MM.1S (cell line): Measurements from ENCODE around the gene ST13.

Source experiments
- DNase-seq: peaks from one replicate; pipeline ENCODE4 v3.0.0-alpha.2; 2015
- H2AFZ ChIP-seq: fragments of 300-600 bp; sonication (generic); 2 replicates; pipeline ENCODE4 v1.6.0; 2016; ENCODE audit warnings: antibody characterized with exemption, low read length
- H3F3A ChIP-seq: fragments of 300-600 bp; sonication (generic); 2 replicates; pipeline ENCODE4 v1.6.1; 2016; ENCODE audit warnings: mild to moderate bottlenecking, antibody characterized with exemption, low read length, moderate library complexity, mixed read lengths; ENCODE audit not compliant: insufficient read depth
- H3K27ac ChIP-seq: fragments of 300-600 bp; sonication (generic); 2 replicates; pipeline ENCODE4 v1.5.1; 2016; ENCODE audit warnings: mild to moderate bottlenecking, low read length
- H3K27me3 ChIP-seq: fragments of 300-600 bp; sonication (generic); replicated peaks from 2 replicates; pipeline ENCODE4 v1.6.0; 2016; ENCODE audit warnings: low read length; ENCODE audit not compliant: insufficient read depth
- H3K36me3 ChIP-seq: fragments of 300-600 bp; sonication (generic); replicated peaks from 2 replicates; pipeline ENCODE4 v1.6.1; 2016; ENCODE audit warnings: mild to moderate bottlenecking, low read length, mixed read lengths; ENCODE audit not compliant: insufficient read depth
- H3K4me1 ChIP-seq: fragments of 300-600 bp; sonication (generic); 2 replicates; pipeline ENCODE4 v1.6.1; 2016; ENCODE audit warnings: low read length, mixed read lengths
- H3K4me2 ChIP-seq: fragments of 300-600 bp; sonication (generic); 2 replicates; pipeline ENCODE4 v1.6.0; 2016; ENCODE audit warnings: low read depth, low read length
- H3K4me3 ChIP-seq: fragments of 300-600 bp; sonication (generic); 2 replicates; pipeline ENCODE4 v1.5.1; 2016; ENCODE audit warnings: low read length, mixed read lengths
- H3K79me2 ChIP-seq: fragments of 300-600 bp; sonication (generic); 2 replicates; pipeline ENCODE4 v1.6.1; 2016; ENCODE audit warnings: mixed run types, low read length, mixed read lengths
- H3K9ac ChIP-seq: fragments of 300-600 bp; sonication (generic); 2 replicates; pipeline ENCODE4 v1.6.1; 2016; ENCODE audit warnings: low read length, mixed read lengths
- H3K9me2 ChIP-seq: fragments of 300-600 bp; sonication (generic); replicated peaks from 2 replicates; pipeline ENCODE4 v1.6.1; 2016; ENCODE audit warnings: mild to moderate bottlenecking, low read length, mixed read lengths; ENCODE audit not compliant: insufficient read depth
- H3K9me3 ChIP-seq: fragments of 300-600 bp; sonication (generic); replicated peaks from 2 replicates; pipeline ENCODE4 v1.6.1; 2016; ENCODE audit warnings: mild to moderate bottlenecking, low read length, mixed read lengths; ENCODE audit not compliant: insufficient read depth
- H4K20me1 ChIP-seq: fragments of 300-600 bp; sonication (generic); 2 replicates; pipeline ENCODE4 v1.6.1; 2016; ENCODE audit warnings: mild to moderate bottlenecking, low read length, moderate library complexity, mixed read lengths; ENCODE audit not compliant: insufficient read depth
- EZH2 ChIP-seq: fragments of 300-600 bp; sonication (generic); optimal IDR thresholded peaks from 2 replicates; pipeline ENCODE3; 2017; ENCODE audit warnings: low read depth, mild to moderate bottlenecking, antibody characterized with exemption, low read length, mixed read lengths
- EZH2phosphoT487 ChIP-seq: fragments of 300-600 bp; sonication (generic); IDR thresholded peaks from 2 replicates; pipeline ENCODE4 v1.6.1; 2018; ENCODE audit warnings: antibody characterized with exemption, low read length
- TF ChIP-seq, protein P1 (sequence below): fragments of 300-600 bp; sonication (generic); IDR thresholded peaks from 2 replicates; pipeline ENCODE4 v1.5.1; 2016; ENCODE audit warnings: antibody characterized with exemption, low read length, mixed read lengths

ST13 gene

DNA sequence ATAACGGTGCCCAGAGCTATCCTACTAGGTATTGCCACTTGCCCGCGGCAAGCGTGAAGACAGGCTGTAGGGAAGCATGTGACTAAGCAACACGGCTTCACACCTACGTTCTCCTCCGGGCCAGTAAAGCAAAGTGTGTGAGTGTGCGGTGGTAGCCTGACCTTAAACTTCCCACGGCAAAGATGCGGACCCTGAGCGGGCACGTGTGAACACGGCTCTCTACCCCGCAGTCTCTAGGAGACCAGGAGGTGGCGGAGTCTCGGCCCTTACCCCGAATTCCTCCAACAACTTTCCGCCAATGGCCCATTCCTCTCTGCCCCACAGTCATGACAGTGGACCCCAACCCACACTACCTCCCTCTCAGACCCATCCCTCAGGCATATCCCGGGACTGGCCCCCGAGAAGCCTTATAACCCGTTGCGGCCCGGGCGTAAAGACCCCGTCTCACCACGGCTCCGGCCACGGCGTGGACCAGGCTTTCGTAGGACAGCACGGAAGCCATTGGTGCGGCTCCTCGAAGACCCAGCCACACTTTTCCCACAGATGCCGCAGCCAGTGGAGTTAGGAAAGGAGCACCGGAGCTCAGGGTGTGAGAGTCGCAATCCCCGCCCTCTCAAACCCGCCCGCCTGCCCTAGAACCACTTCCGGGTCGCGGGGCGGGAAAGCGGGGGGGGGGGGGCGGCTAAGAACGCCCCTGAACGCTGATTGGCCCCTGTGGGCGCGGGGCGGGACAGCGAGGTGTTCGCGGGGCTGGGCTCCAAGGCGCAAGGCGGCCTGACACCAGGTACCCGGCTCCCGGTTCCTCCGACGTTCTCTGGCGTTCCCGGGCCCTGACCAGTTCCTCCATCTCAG, 37.5 kb downstream of the ST13 start, which contains the start of gene SLC25A17:
SLC25A17 (minus strand) TSS at position 600 of the 852 bp plus-strand sequence; CDS start at position 502, 98 bp downstream.
- Histone ChIP-seq H2AFZ (peak within 1 kb of the TSS; percentile 94), H3K27me3 (no peaks in the 10 kb centered on the region), H3F3A (peaks cover 27% of the 10 kb centered on the region), H3K27ac (peak within 1 kb of the TSS; percentile 66), H3K4me3 (peak within 1 kb of the TSS; percentile 98), H4K20me1 (no peaks in the 10 kb centered on the region), H3K36me3 (no peaks in the 10 kb centered on the region), H3K4me2 (peak within 1 kb of the TSS; percentile 93), H3K9me3 (no peaks in the 10 kb centered on the region), H3K9ac (peak within 1 kb of the TSS; percentile 71), H3K79me2 (peaks cover 46% of the 10 kb centered on the region), H3K4me1 (peaks cover 17% of the 10 kb centered on the region), H3K9me2 (no peaks in the 10 kb centered on the region)
- TF ChIP-seq, protein P1, sequence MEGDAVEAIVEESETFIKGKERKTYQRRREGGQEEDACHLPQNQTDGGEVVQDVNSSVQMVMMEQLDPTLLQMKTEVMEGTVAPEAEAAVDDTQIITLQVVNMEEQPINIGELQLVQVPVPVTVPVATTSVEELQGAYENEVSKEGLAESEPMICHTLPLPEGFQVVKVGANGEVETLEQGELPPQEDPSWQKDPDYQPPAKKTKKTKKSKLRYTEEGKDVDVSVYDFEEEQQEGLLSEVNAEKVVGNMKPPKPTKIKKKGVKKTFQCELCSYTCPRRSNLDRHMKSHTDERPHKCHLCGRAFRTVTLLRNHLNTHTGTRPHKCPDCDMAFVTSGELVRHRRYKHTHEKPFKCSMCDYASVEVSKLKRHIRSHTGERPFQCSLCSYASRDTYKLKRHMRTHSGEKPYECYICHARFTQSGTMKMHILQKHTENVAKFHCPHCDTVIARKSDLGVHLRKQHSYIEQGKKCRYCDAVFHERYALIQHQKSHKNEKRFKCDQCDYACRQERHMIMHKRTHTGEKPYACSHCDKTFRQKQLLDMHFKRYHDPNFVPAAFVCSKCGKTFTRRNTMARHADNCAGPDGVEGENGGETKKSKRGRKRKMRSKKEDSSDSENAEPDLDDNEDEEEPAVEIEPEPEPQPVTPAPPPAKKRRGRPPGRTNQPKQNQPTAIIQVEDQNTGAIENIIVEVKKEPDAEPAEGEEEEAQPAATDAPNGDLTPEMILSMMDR = peak; percentile 45
- no peak for TF ChIP-seq EZH2
- peak; percentile 91 for DNase-seq

DNA sequence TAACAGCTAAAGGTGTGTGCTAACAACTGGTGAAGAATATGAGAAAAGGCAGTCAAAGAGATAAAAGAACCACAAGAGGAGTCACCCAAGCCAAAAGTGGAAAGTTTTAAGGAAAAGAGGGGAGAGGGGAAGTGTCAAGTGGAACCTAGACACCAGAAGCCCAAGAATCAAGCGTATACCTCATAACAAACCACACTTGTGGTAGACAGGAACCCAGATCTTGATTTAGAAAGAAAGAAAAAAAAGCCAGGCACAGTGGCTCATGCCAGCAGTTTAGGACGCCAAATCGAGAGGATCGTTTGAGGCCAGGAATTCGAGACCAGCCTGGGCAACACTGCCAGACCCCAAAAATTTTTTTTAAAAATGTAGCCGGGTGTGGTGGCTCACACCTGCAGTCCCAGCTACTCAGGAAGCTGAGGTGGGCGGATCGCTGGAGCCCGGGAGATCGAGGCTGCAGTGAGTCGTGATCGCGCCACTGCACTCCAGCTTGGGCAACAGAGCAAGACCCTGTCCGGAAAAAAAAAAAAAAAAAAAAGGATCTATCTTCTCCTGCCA, 38.2 kb downstream of the ST13 start:
- Histone ChIP-seq H3K4me1 (peaks cover 17% of the 10 kb centered on the region), H3K27ac (peak overlapping the region; percentile 66), H3K9me3 (no peaks in the 10 kb centered on the region), H3F3A (peaks cover 27% of the 10 kb centered on the region), H3K9me2 (no peaks in the 10 kb centered on the region), H3K4me3 (peak overlapping the region; percentile 98), H2AFZ (peak overlapping the region; percentile 94), H4K20me1 (no peaks in the 10 kb centered on the region), H3K27me3 (no peaks in the 10 kb centered on the region), H3K36me3 (no peaks in the 10 kb centered on the region), H3K79me2 (peaks cover 53% of the 10 kb centered on the region), H3K9ac (peak overlapping the region; percentile 71), H3K4me2 (peak overlapping the region; percentile 93)
- peak; percentile 8 for DNase-seq
- TF ChIP-seq, protein P1 = no peak
- no peak for TF ChIP-seq EZH2phosphoT487
- no peak for TF ChIP-seq EZH2

DNA sequence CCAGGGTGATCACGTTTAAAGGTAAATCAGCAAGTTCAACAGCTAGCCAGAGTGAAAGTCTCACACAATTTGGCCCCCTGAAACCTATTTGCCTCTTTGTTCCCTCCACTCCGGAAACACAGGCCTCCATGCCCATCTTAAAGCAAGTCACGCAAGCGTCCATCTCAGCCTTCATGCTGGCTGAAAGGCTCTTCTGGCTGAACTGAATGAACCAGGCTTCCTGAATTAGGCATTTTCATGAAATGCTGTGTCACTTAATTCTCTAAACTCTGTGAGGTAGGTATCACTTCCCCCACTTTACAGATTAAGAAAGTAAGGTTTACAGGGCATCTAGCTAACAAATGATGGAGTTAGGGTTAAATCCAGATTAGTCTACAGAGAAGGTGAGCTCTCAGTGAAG, 38.7 kb downstream of the ST13 start:
- H3K27me3 ChIP-seq = no peaks in the 10 kb centered on the region
- H3K79me2 ChIP-seq = peaks cover 59% of the 10 kb centered on the region
- peak overlapping the region; percentile 66 for H3K27ac ChIP-seq
- peak overlapping the region; percentile 98 for H3K4me3 ChIP-seq
- H3K4me1 ChIP-seq = peaks cover 17% of the 10 kb centered on the region
- H3K9me3 ChIP-seq = no peaks in the 10 kb centered on the region
- no peaks in the 10 kb centered on the region for H4K20me1 ChIP-seq
- H2AFZ ChIP-seq = peak overlapping the region; percentile 94
- TF ChIP-seq EZH2 = no peak
- TF ChIP-seq EZH2phosphoT487 = no peak
- TF ChIP-seq, protein P1 = no peak
- peak overlapping the region; percentile 93 for H3K4me2 ChIP-seq
- H3K9ac ChIP-seq = peak overlapping the region; percentile 71
- H3K9me2 ChIP-seq = no peaks in the 10 kb centered on the region
- peaks cover 27% of the 10 kb centered on the region for H3F3A ChIP-seq
- DNase-seq = peak; percentile 66
- no peaks in the 10 kb centered on the region for H3K36me3 ChIP-seq
